Measurements from ENCODE around the gene TREH. TPM values are rescaled to one million over a fixed set of nuclear protein-coding genes. Genes with fewer than 3 reads are reported as not detected.

Gene TREH
- polyA plus RNA-seq, 1 of the 3 experiments (the other 2 are of a cell fraction): not detected

GRCh38 chr11:118671254-118671653 is 8.2 kb downstream of the TREH start:
- H3K4me3 ChIP-seq (ENCODE audit: low read depth in 2 of 2, low read length in 1 of 2): no peak overlapping the region
- no peaks in the 10 kb centered on the region for H3K9me3 ChIP-seq
- H3F3A ChIP-seq (replicated peaks; ENCODE audit: insufficient read depth): peaks cover 14% of the 10 kb centered on the region
- no peak for DNase-seq
- no peaks in the 10 kb centered on the region for H3K79me2 ChIP-seq (ENCODE audit: insufficient read depth)
- no peak overlapping the region for H2AFZ ChIP-seq (ENCODE audit: low read depth)
- no peaks in the 10 kb centered on the region for H4K20me1 ChIP-seq (ENCODE audit: insufficient read depth)
- CTCF ChIA-PET: interaction anchor here (0.9 to 4.7 kb wide), 3 partner anchors 11 to 19 kb away, joined by 3 to 30 read pairs (median 10); no protein-coding TSS in a partner anchor
- whole genome bisulfite sequencing (ENCODE audit: low lambda C conversion rate): 57% methylated on average over 2 of the region's 2 CpGs
- H3K4me2 ChIP-seq: no peak overlapping the region
- H3K9ac ChIP-seq: no peak overlapping the region
- no peak for TF ChIP-seq YY1 (IDR thresholded peaks at IDR 0.05; ENCODE audit: low read depth)
- TF ChIP-seq, protein P1, sequence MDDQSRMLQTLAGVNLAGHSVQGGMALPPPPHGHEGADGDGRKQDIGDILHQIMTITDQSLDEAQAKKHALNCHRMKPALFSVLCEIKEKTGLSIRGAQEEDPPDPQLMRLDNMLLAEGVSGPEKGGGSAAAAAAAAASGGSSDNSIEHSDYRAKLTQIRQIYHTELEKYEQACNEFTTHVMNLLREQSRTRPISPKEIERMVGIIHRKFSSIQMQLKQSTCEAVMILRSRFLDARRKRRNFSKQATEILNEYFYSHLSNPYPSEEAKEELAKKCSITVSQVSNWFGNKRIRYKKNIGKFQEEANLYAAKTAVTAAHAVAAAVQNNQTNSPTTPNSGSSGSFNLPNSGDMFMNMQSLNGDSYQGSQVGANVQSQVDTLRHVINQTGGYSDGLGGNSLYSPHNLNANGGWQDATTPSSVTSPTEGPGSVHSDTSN (IDR thresholded peaks at IDR 0.05): no peak
- TF ChIP-seq, protein P2, sequence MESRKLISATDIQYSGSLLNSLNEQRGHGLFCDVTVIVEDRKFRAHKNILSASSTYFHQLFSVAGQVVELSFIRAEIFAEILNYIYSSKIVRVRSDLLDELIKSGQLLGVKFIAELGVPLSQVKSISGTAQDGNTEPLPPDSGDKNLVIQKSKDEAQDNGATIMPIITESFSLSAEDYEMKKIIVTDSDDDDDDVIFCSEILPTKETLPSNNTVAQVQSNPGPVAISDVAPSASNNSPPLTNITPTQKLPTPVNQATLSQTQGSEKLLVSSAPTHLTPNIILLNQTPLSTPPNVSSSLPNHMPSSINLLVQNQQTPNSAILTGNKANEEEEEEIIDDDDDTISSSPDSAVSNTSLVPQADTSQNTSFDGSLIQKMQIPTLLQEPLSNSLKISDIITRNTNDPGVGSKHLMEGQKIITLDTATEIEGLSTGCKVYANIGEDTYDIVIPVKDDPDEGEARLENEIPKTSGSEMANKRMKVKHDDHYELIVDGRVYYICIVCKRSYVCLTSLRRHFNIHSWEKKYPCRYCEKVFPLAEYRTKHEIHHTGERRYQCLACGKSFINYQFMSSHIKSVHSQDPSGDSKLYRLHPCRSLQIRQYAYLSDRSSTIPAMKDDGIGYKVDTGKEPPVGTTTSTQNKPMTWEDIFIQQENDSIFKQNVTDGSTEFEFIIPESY (IDR thresholded peaks at IDR 0.05; ENCODE audit: borderline replicate concordance, low read depth): no peak
- TF ChIP-seq POLR2AphosphoS5 (IDR thresholded peaks at IDR 0.05; ENCODE audit: low read depth, low read length): no peak
- no peak for TF ChIP-seq ELF1 (IDR thresholded peaks at IDR 0.05)
- TF ChIP-seq RAD21 (IDR thresholded peaks at IDR 0.05; ENCODE audit: low read length): no peak
- no peak for TF ChIP-seq NRF1 (IDR thresholded peaks at IDR 0.05; ENCODE audit: low read depth, low read length)
- TF ChIP-seq FOSL2 (IDR thresholded peaks at IDR 0.05; ENCODE audit: borderline replicate concordance, low read depth): no peak
- no peak for TF ChIP-seq JUND (IDR thresholded peaks at IDR 0.05)
- no peak for TF ChIP-seq TCF12 (IDR thresholded peaks at IDR 0.05)
- no peak for TF ChIP-seq SMC3 (IDR thresholded peaks at IDR 0.05; ENCODE audit: low read depth, low read length)
- no peak for TF ChIP-seq TAF1 (IDR thresholded peaks at IDR 0.05; ENCODE audit: borderline replicate concordance, low read depth, low read length)
- TF ChIP-seq NFIC (IDR thresholded peaks at IDR 0.05; ENCODE audit: borderline replicate concordance): no peak
- no peak for TF ChIP-seq RFX5 (IDR thresholded peaks at IDR 0.05; ENCODE audit: low read length)
- no peak for TF ChIP-seq EP300 (IDR thresholded peaks at IDR 0.05; ENCODE audit: borderline replicate concordance in 1 of 2, low read depth in 1 of 2, low read length in 1 of 2)
- TF ChIP-seq, protein P3, sequence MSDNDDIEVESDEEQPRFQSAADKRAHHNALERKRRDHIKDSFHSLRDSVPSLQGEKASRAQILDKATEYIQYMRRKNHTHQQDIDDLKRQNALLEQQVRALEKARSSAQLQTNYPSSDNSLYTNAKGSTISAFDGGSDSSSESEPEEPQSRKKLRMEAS (IDR thresholded peaks at IDR 0.05; ENCODE audit: low read depth): no peak
- TF ChIP-seq CHD2 (IDR thresholded peaks at IDR 0.05; ENCODE audit: low read length, partially characterized antibody): no peak
- TF ChIP-seq TEAD4 (IDR thresholded peaks at IDR 0.05; ENCODE audit: borderline replicate concordance, insufficient read depth): no peak
- peaks cover 0 to 4% of the 10 kb centered on the region in 2 experiments; a peak in 1 of 4 replicates for H3K4me1 ChIP-seq (ENCODE audit: control insufficient read depth in 1 of 2, insufficient read depth in 2 of 2, low read depth in 1 of 2, low read length in 1 of 2)
- H3K9me2 ChIP-seq: no peaks in the 10 kb centered on the region
- H3K36me3 ChIP-seq (replicated peaks in 1 of 2; ENCODE audit: control insufficient read depth in 1 of 2, insufficient read depth in 2 of 2, low read length in 1 of 2): no peaks in the 10 kb centered on the region
- POLR2A ChIA-PET: no interaction called here
- no peak overlapping the region for H3K27ac ChIP-seq (ENCODE audit: low read depth in 2 of 2, low read length in 1 of 2)
- no peaks in the 10 kb centered on the region for H3K27me3 ChIP-seq (ENCODE audit: insufficient read depth)

Data from SK-N-SH (cell line).